CD14-positive monocyte (primary cell): ENCODE data around the gene SLC16A7. TPM values are rescaled to one million over a fixed set of nuclear protein-coding genes. Genes with fewer than 3 reads are reported as not detected.

Experiments used
- DNase-seq, 3 donors: peaks; one replicate each; pipeline ENCODE4 v3.0.0-alpha.2; 2011 to 2022
- H2AFZ ChIP-seq: 2 replicates; pipeline ENCODE4 v1.6.0; 2012; ENCODE audit warnings: mild to moderate bottlenecking, low read depth, low read length, inconsistent platforms; ENCODE audit not compliant: insufficient read depth, poor library complexity, severe bottlenecking
- H3K27ac ChIP-seq, 2 donors: 1 replicate in 1 of 2; 2 replicates in 1 of 2; pipeline ENCODE4 v1.5.1; 2012 to 2013; ENCODE audit warnings: low read length in 2 of 2, control low read depth in 1 of 2, inconsistent platforms in 1 of 2, low read depth in 1 of 2, mild to moderate bottlenecking in 1 of 2
- H3K27me3 ChIP-seq, 2 donors: one replicate each; pipeline versions ENCODE4 v1.6.0 to v1.6.1; 2011 to 2013; ENCODE audit warnings: low read length in 2 of 2; ENCODE audit not compliant: control insufficient read depth in 2 of 2, insufficient read depth in 2 of 2
- H3K36me3 ChIP-seq, 2 donors: replicated peaks in 1 of 2; 1 replicate in 1 of 2; 2 replicates in 1 of 2; pipeline versions ENCODE4 v1.5.1 to v1.6.1; 2012 to 2013; ENCODE audit warnings: low read length in 2 of 2, control low read depth in 1 of 2, inconsistent platforms in 1 of 2, mild to moderate bottlenecking in 1 of 2; ENCODE audit not compliant: insufficient read depth in 2 of 2, control insufficient read depth in 1 of 2
- H3K4me1 ChIP-seq, 2 donors: 1 replicate in 1 of 2; 2 replicates in 1 of 2; pipeline versions ENCODE4 v1.5.1 to v1.6.1; 2012 to 2013; ENCODE audit warnings: low read length in 2 of 2, control low read depth in 1 of 2, inconsistent platforms in 1 of 2, mild to moderate bottlenecking in 1 of 2, moderate library complexity in 1 of 2; ENCODE audit not compliant: insufficient read depth in 2 of 2, control insufficient read depth in 1 of 2
- H3K4me2 ChIP-seq: replicated peaks from 2 replicates; pipeline ENCODE3; 2012; ENCODE audit warnings: low read length, moderate library complexity, mild to moderate bottlenecking; ENCODE audit not compliant: poor library complexity, severe bottlenecking; ENCODE audit errors: extremely low read depth
- H3K4me3 ChIP-seq, 3 experiments: fragments of 200-600 bp in 1 of 3; sonication (generic) in 1 of 3; replicated peaks in 1 of 3; 1 replicate in 2 of 3; 2 replicates in 1 of 3; pipeline ENCODE4 v1.5.1; 2011 to 2013; ENCODE audit warnings: low read length in 3 of 3, mild to moderate bottlenecking in 3 of 3, control low read depth in 2 of 3, low read depth in 2 of 3, inconsistent platforms in 1 of 3, moderate library complexity in 1 of 3
- H3K79me2 ChIP-seq: 2 replicates; pipeline ENCODE4 v1.6.0; 2012; ENCODE audit warnings: mild to moderate bottlenecking, control low read depth, inconsistent platforms, low read length, moderate library complexity; ENCODE audit not compliant: insufficient read depth
- H3K9ac ChIP-seq: 2 replicates; pipeline ENCODE4 v1.6.0; 2017; ENCODE audit warnings: low read length, mild to moderate bottlenecking; ENCODE audit not compliant: insufficient read depth, poor library complexity, severe bottlenecking
- H3K9me3 ChIP-seq, 2 donors: replicated peaks in 1 of 2; 1 replicate in 1 of 2; 2 replicates in 1 of 2; pipeline versions ENCODE4 v1.5.1 to v1.6.1; 2012 to 2013; ENCODE audit warnings: low read length in 2 of 2, control low read depth in 1 of 2; ENCODE audit not compliant: control insufficient read depth in 1 of 2, insufficient read depth in 1 of 2
- H4K20me1 ChIP-seq: 2 replicates; pipeline ENCODE4 v1.6.0; 2012; ENCODE audit warnings: mild to moderate bottlenecking, low read length, control low read depth, moderate library complexity; ENCODE audit not compliant: insufficient read depth
- H3K27ac Mint-ChIP-seq, 7 donors: one replicate each; pipeline ENCODE4 v1.8.0; 2020; ENCODE audit warnings: mild to moderate bottlenecking in 7 of 7, mixed read lengths in 7 of 7, moderate library complexity in 6 of 7, inconsistent platforms in 2 of 7
- H3K27me3 Mint-ChIP-seq, 3 donors: one replicate each; pipeline ENCODE4 v1.8.0; 2021 to 2022; ENCODE audit warnings: low read depth in 3 of 3, mild to moderate bottlenecking in 3 of 3, mixed read lengths in 3 of 3, moderate library complexity in 3 of 3, inconsistent platforms in 1 of 3
- H3K36me3 Mint-ChIP-seq, 2 donors: one replicate each; pipeline ENCODE4 v1.8.0; 2020; ENCODE audit warnings: mixed read lengths in 2 of 2, inconsistent platforms in 1 of 2, mild to moderate bottlenecking in 1 of 2
- H3K4me1 Mint-ChIP-seq: one replicate; pipeline ENCODE4 v1.8.0; 2020; ENCODE audit warnings: mild to moderate bottlenecking, mixed read lengths
- H3K4me3 Mint-ChIP-seq, 2 donors: one replicate each; pipeline ENCODE4 v1.8.0; 2020; ENCODE audit warnings: mild to moderate bottlenecking in 2 of 2, mixed read lengths in 2 of 2, moderate library complexity in 1 of 2
- H3K9me3 Mint-ChIP-seq, 7 donors: one replicate each; pipeline ENCODE4 v1.8.0; 2020 to 2022; ENCODE audit warnings: mixed read lengths in 7 of 7, mild to moderate bottlenecking in 6 of 7, moderate library complexity in 6 of 7, inconsistent platforms in 2 of 7
- CTCF ChIP-seq: fragments of 200-600 bp; IDR thresholded peaks from one replicate; pipeline ENCODE4 v1.8.0; 2022; ENCODE audit warnings: antibody characterized with exemption, mild to moderate bottlenecking
- WGBS: methylation state at CpG from one replicate; pipeline ENCODE4 v1.1.5; 2013; ENCODE audit warnings: missing lambda C conversion rate; ENCODE audit not compliant: insufficient coverage; 5-methylcytosine and 5-hydroxymethylcytosine counted together
- intact Hi-C, 2 donors: fragments of 100-400 bp; cut with micrococcal nuclease; formaldehyde crosslinking; loops; one replicate each; pipeline versions ENCODE4 v1.15.0 to v1.15.1; 2023
- polyA plus RNA-seq, 3 donors: library from polyadenylated mRNA; depleted of rRNA in 1 of 3; unstranded in 2 of 3; stranded (reverse) in 1 of 3; fragments of 300-500 nt in 2 of 3; fragments of >200 nt in 1 of 3; fragmentation: Illumina TruSeq in 2 of 3; gene quantifications; 1 replicate in 2 of 3; 2 replicates in 1 of 3; pipeline ENCODE4 v1.2.3, GENCODE V29; 2012 to 2021

The SLC16A7 gene
- polyA plus RNA-seq, 3 donors = 6.9 to 16.9 (median 11.8) TPM

GRCh38 chr12:59677857-59678256, 82.0 kb downstream of the SLC16A7 start:
- Histone ChIP-seq H3K4me3 (no peak overlapping the region), H2AFZ (no peak overlapping the region), H3K36me3 (peaks cover 0 to 4% of the 10 kb centered on the region in 2 donors), H3K79me2 (no peaks in the 10 kb centered on the region), H3K9me3 (peaks cover 11 to 17% of the 10 kb centered on the region in 2 donors), H3K9ac (no peak overlapping the region), H3K27me3 (no peaks in the 10 kb centered on the region), H3K4me2 (no peak overlapping the region), H3K4me1 (peaks cover 4 to 8% of the 10 kb centered on the region in 2 donors), H4K20me1 (no peaks in the 10 kb centered on the region), H3K27ac (no peak overlapping the region)
- H3K27me3 Mint-ChIP-seq = peaks cover 0 to 1% (median 0%) of the 10 kb centered on the region in 3 donors
- H3K36me3 Mint-ChIP-seq = peaks cover 13 to 16% of the 10 kb centered on the region in 2 donors
- no peak for DNase-seq
- TF ChIP-seq CTCF = no peak
- intact Hi-C loops = no loop called here
- peaks cover 7% of the 10 kb centered on the region for H3K4me1 Mint-ChIP-seq
- H3K27ac Mint-ChIP-seq = no peak overlapping the region
- 64% methylated on average over 2 of the region's 3 CpGs for WGBS
- no peak overlapping the region for H3K4me3 Mint-ChIP-seq
- peaks cover 9 to 16% (median 11%) of the 10 kb centered on the region in 7 donors for H3K9me3 Mint-ChIP-seq

- no peaks in the 10 kb centered on the region for H3K27me3 ChIP-seq
- no peak overlapping the region for H3K9ac ChIP-seq
- intact Hi-C loops = no loop called here
- no peaks in the 10 kb centered on the region for H4K20me1 ChIP-seq
- H3K79me2 ChIP-seq = no peaks in the 10 kb centered on the region
- Mint-ChIP-seq H3K4me1 (peaks cover 10% of the 10 kb centered on the region), H3K27me3 (peaks cover 0 to 1% (median 0%) of the 10 kb centered on the region in 3 donors), H3K36me3 (peaks cover 13 to 16% of the 10 kb centered on the region in 2 donors), H3K9me3 (peaks cover 9 to 16% (median 11%) of the 10 kb centered on the region in 7 donors), H3K4me3 (no peak overlapping the region), H3K27ac (peak overlapping the region in 1 of 7 donors; percentile 41)
- no peak for TF ChIP-seq CTCF
- peaks cover 4 to 8% of the 10 kb centered on the region in 2 donors for H3K4me1 ChIP-seq
- H3K36me3 ChIP-seq = peaks cover 0 to 4% of the 10 kb centered on the region in 2 donors
- H2AFZ ChIP-seq = no peak overlapping the region
- H3K4me2 ChIP-seq = no peak overlapping the region
- H3K9me3 ChIP-seq = peaks cover 11 to 17% of the 10 kb centered on the region in 2 donors
- no peak overlapping the region for H3K4me3 ChIP-seq
- no peak overlapping the region for H3K27ac ChIP-seq
- DNase-seq = no peak
- WGBS = 92% methylated on average over 5 of the region's 5 CpGs
These were observed 83.1 kb downstream of the SLC16A7 start for GRCh38 chr12:59678759-59679411.
